Prostate gland (tissue), 2 donors: ENCODE measurements around the gene IGIP.

Experiments
- POLR2A ChIP-seq: fragments of 450-650 bp; IDR thresholded peaks from one replicate; pipeline ENCODE4 v1.6.1; 2016; ENCODE audit warnings: antibody characterized with exemption, mild to moderate bottlenecking
- POLR2AphosphoS5 ChIP-seq: sonication (generic); formaldehyde crosslinking; IDR thresholded peaks from one replicate; pipeline ENCODE4 v1.6.1; 2017; ENCODE audit warnings: antibody characterized with exemption
- TF ChIP-seq, protein P1 (sequence below), 4 experiments: fragments of 200-600 bp in 2 of 4; fragments of 450-650 bp in 2 of 4; sonication (generic) in 2 of 4; IDR thresholded peaks; 1 replicate in 3 of 4; 2 replicates in 1 of 4; pipeline ENCODE4 v1.5.1; 2016 to 2019; ENCODE audit warnings: antibody characterized with exemption in 4 of 4, mild to moderate bottlenecking in 2 of 4, moderate library complexity in 2 of 4

DNA sequence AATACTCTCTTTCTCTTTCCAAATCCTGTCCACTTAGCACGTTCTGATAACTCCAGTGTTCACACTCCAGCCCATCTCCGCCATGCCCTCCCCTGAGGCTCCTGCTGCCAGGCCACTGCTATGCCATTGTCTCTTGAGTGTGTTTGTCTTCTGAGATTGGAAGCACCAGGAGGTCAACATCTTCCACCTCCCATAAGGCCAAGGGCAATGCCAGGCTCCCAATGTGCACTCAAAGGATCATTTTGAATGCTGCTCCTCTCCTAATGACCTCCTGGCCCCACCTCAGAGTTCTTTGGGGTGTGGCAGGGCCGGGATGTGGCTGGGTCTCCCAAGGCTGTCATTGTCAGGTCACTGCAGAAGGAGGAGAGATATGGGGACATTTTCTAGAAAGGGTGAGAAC is 19.5 kb downstream of the IGIP start:
- TF ChIP-seq, protein P1, sequence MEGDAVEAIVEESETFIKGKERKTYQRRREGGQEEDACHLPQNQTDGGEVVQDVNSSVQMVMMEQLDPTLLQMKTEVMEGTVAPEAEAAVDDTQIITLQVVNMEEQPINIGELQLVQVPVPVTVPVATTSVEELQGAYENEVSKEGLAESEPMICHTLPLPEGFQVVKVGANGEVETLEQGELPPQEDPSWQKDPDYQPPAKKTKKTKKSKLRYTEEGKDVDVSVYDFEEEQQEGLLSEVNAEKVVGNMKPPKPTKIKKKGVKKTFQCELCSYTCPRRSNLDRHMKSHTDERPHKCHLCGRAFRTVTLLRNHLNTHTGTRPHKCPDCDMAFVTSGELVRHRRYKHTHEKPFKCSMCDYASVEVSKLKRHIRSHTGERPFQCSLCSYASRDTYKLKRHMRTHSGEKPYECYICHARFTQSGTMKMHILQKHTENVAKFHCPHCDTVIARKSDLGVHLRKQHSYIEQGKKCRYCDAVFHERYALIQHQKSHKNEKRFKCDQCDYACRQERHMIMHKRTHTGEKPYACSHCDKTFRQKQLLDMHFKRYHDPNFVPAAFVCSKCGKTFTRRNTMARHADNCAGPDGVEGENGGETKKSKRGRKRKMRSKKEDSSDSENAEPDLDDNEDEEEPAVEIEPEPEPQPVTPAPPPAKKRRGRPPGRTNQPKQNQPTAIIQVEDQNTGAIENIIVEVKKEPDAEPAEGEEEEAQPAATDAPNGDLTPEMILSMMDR (IDR thresholded peaks at IDR 0.05) = no peak
- TF ChIP-seq POLR2A (no peak), POLR2AphosphoS5 (no peak)
